BLaER1 treated with 17β-estradiol and CSF1 and Interleukin-3, amounts not matched to agents 10 nM and 100 nM (cell line): ENCODE data around the gene PXYLP1.
A peak's percentile ranks its signal among the peaks of the same experiment; 100 is the strongest.

Source experiments
- H3K27ac ChIP-seq, 11 experiments: shearing (Covaris generic); formaldehyde crosslinking; 2 replicates each; pipeline ENCODE4 v1.8.1; 2022
- H3K27me3 ChIP-seq, 11 experiments: shearing (Covaris generic); formaldehyde crosslinking; 2 replicates each; pipeline ENCODE4 v1.8.1; 2022
- H3K36me3 ChIP-seq, 11 experiments: shearing (Covaris generic); formaldehyde crosslinking; 2 replicates each; pipeline ENCODE4 v1.8.1; 2022
- H3K4me1 ChIP-seq, 10 experiments: shearing (Covaris generic); formaldehyde crosslinking; 2 replicates each; pipeline ENCODE4 v1.8.1; 2022
- H3K4me2 ChIP-seq, 11 experiments: shearing (Covaris generic); formaldehyde crosslinking; 2 replicates each; pipeline ENCODE4 v1.8.1; 2022
- H3K4me3 ChIP-seq, 10 experiments: shearing (Covaris generic); formaldehyde crosslinking; 2 replicates each; pipeline ENCODE4 v1.8.1; 2022
- H3K9ac ChIP-seq, 11 experiments: shearing (Covaris generic); formaldehyde crosslinking; 2 replicates each; pipeline ENCODE4 v1.8.1; 2022
- H3K9me3 ChIP-seq, 11 experiments: shearing (Covaris generic); formaldehyde crosslinking; replicated peaks in 1 of 11; 2 replicates each; pipeline ENCODE4 v1.8.1; 2022
- H4K20me1 ChIP-seq, 11 experiments: shearing (Covaris generic); formaldehyde crosslinking; 2 replicates each; pipeline ENCODE4 v1.8.1; 2022
- Cebpa-rat ChIP-seq, 11 experiments: shearing (Covaris generic); IDR thresholded peaks; 2 replicates each; pipeline ENCODE4 v1.8.1; 2022

Gene PXYLP1

DNA sequence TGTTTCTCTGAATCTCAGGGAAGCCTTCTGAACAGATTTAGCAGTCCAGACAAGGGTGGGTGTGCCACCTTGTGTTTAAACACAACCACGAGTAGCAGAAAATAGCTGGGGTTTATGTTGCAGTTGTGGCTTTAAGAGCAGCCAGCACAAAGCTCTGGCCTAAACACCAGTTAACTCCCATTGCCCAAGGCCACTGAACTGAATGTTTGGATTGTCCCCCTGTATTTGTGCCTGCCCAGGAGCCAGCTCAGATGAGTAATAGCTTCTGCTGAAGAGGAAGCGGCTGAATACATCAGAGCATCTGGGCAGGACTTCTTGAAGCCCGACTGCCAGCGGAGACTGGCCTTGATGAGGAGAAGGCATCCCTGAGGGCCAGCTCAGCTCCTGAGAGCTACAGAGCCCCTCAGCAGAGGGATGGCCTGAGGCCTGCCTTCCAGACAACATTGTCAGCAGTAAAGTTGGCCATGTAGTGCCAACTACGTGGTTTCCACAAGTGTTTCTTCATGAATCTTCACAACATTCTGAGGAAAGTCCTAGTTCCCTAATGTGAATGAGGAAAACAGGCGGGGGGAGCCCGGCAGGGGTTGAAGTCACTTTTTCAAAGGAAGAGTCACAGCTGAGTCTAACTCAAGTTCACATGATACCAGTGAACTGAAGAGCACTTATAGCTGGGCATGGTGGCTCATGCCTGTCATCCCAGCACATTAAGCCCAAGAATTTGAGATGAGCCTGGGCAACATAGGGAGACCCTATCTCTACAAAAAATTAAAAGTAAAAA, 70.9 kb downstream of the PXYLP1 start:
- Histone ChIP-seq H3K4me2 (peak overlapping the region in 2 of 11 experiments; percentile 33 to 67; a peak in 4 of 22 replicates), H3K27me3 (no peaks in the 10 kb centered on the region), H3K9me3 (no peaks in the 10 kb centered on the region), H3K36me3 (no peaks in the 10 kb centered on the region), H3K4me1 (peaks cover 0 to 20% (median 0%) of the 10 kb centered on the region in 10 experiments; a peak in 6 of 20 replicates), H3K9ac (peak overlapping the region in 5 of 11 experiments; percentile 13 to 30 (median 15); a peak in 3 of 22 replicates), H3K27ac (peak overlapping the region in 2 of 11 experiments; percentile 8 to 55; a peak in 4 of 22 replicates), H3K4me3 (no peak overlapping the region), H4K20me1 (no peaks in the 10 kb centered on the region)
- TF ChIP-seq Cebpa-rat (IDR thresholded peaks at IDR 0.05), result no peak

DNA sequence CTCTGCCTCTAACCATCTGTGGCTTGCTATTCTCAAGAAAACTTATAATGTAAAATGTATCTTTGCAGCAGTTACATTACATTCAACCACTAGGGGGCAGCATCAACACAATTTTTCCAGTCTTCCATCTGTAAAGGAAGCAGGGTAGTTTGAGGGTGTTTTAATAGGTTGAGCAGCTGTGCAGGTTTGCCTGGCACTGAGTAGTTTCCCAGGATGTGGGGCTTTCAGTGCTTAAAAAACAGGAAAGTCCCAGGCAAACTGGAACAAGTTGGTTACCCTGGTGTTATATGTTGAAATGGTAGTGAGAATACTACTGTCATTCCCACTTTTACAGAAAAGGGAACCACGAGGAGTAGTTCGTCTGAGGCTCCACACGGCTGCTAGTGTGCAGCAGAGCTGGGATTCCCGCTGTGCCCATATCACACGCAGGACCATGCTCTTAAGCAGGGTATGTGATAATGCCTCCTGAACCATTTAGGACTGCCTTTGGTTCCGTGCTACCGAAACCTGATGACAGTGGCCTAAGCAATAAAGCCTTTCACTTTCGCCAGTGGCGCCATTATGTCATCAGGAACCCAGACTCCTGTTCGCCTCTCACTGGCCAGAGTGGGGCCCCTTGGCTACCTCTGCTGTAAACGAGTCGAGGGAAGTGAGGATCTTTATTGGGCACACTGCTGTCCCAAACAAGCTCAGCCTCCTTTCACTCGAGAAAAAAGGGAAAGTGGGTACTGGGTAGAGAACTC, 72.0 kb downstream of the PXYLP1 start:
- no peak overlapping the region for H3K27ac ChIP-seq
- TF ChIP-seq Cebpa-rat (IDR thresholded peaks at IDR 0.05), result no peak
- 0 out of 22 replicates have a peak overlapping the region, but pooled peaks of 1 of the 11 experiments have one; percentile 33 for H3K4me2 ChIP-seq

DNA sequence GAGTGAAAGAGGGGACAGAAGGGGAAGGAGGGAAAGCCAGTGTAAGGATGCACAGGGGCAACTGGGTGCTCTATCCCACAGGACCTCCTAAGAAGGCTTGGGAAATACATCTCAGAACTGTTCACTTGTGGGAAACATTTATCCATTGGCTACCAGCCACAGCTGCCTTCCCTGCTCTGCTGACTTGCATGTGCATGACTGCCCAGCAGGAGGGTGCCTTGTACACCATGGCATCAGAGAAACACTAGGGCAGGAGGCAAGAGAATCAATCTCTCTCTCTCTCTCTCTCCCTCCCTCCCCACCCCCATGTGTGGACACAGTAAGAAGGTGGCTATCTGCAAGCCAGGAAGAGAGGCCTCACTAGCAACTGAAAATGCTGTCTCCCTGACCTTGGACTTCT, 73.8 kb downstream of the PXYLP1 start:
- Histone ChIP-seq H3K27ac (no peak overlapping the region), H3K36me3 (no peaks in the 10 kb centered on the region), H3K4me1 (peaks cover 0 to 20% (median 0%) of the 10 kb centered on the region in 10 experiments; a peak in 6 of 20 replicates), H3K9ac (no peak overlapping the region), H3K27me3 (no peaks in the 10 kb centered on the region), H3K9me3 (no peaks in the 10 kb centered on the region), H4K20me1 (no peaks in the 10 kb centered on the region), H3K4me2 (no peak overlapping the region), H3K4me3 (no peak overlapping the region)
- no peak for TF ChIP-seq Cebpa-rat (IDR thresholded peaks at IDR 0.05)

More for the DNA sequence above, 72.0 kb downstream of the PXYLP1 start:
- no peaks in the 10 kb centered on the region for H4K20me1 ChIP-seq
- 0 out of 22 replicates have a peak overlapping the region, but pooled peaks of 1 of the 11 experiments have one; percentile 20 for H3K9ac ChIP-seq
- H3K9me3 ChIP-seq, result no peaks in the 10 kb centered on the region
- no peak overlapping the region for H3K4me3 ChIP-seq
- no peaks in the 10 kb centered on the region for H3K27me3 ChIP-seq
- H3K4me1 ChIP-seq, result peaks cover 0 to 20% (median 0%) of the 10 kb centered on the region in 10 experiments; a peak in 6 of 20 replicates
- H3K36me3 ChIP-seq, result no peaks in the 10 kb centered on the region

DNA sequence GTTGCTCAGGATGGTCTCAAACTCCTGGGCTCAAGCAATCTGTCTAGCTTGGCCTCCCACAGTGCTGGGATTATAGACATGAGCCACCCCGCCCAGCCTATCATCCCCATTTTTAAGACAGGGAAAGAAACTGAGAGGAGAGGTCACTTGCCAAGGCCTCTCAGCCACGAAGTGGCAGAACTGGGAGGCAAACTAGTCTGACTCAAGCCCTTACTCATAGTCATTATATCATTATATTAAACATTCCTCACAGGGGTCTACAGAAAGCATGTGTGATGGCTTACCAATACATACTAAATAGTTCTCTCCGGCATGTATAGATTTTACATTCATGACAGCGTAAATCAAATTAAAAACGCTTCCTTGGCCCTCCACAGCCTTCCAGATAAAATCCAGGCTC, 74.7 kb downstream of the PXYLP1 start:
- no peak overlapping the region for H3K4me2 ChIP-seq
- no peak overlapping the region for H3K9ac ChIP-seq
- H3K27me3 ChIP-seq, result no peaks in the 10 kb centered on the region
- no peak for TF ChIP-seq Cebpa-rat (IDR thresholded peaks at IDR 0.05)
- no peaks in the 10 kb centered on the region for H3K9me3 ChIP-seq
- no peaks in the 10 kb centered on the region for H4K20me1 ChIP-seq
- H3K4me3 ChIP-seq, result no peak overlapping the region
- H3K27ac ChIP-seq, result no peak overlapping the region
- H3K36me3 ChIP-seq, result no peaks in the 10 kb centered on the region
- H3K4me1 ChIP-seq, result peaks cover 5 to 26% (median 6%) of the 10 kb centered on the region in 10 experiments

DNA sequence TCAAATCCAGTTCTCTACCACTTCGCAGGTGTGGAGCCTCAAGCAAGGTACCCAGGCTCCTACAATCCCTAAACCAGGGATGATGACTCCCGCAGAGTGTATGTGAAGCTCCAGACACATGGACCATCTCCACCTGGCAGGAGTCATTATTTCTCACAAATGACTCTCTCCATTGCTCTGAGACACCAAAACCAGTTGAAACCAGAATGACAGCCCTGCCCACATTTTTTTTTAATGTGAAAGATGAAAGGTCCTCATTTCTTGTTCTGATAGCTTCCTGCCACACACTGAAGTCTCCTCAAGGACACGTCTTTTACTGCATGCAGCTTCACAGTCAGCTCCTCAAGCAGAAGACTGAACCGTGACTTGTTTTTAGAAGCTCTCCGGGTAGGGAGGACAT, 75.3 kb downstream of the PXYLP1 start:
- Histone ChIP-seq H3K9ac (no peak overlapping the region), H3K9me3 (no peaks in the 10 kb centered on the region), H3K27me3 (no peaks in the 10 kb centered on the region), H3K4me1 (peaks cover 6 to 26% (median 8%) of the 10 kb centered on the region in 10 experiments), H3K4me2 (no peak overlapping the region), H4K20me1 (no peaks in the 10 kb centered on the region), H3K27ac (no peak overlapping the region), H3K36me3 (no peaks in the 10 kb centered on the region), H3K4me3 (no peak overlapping the region)
- TF ChIP-seq Cebpa-rat (IDR thresholded peaks at IDR 0.05), result no peak

DNA sequence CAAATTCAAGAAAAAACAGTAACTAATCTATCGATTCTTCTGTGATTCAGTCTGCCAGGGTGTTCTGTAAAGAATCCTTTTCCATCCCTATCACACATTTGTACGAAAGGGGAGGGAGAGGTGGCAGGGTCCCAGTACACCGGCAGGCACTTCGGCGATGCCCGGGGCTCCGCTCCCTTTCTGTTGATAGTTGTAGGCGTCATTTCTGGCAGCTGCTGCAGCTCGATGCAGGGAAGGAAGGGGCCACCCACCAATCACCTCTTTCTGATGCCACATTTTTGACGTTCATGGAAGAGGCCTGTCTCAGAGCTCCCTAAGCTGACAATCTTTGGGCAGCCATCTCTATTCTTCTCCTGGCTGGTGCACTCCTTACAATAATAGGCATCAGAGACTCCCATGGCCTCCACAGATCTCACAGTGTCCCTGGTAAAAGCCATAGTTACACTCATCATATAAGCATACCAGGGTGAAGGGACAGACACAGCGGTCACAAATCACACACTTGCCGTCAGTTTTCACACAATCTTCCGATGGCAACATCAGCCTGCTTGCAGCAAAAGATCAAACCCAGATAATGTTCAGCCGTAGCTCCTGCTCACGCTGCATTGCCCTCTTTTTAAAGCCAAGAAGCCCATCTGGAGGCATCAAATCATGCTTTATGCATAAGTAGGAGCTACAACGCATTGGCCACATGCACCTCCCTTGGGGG, 75.9 kb downstream of the PXYLP1 start:
- TF ChIP-seq Cebpa-rat (IDR thresholded peaks at IDR 0.05), result no peak
- H3K9me3 ChIP-seq, result no peaks in the 10 kb centered on the region
- peaks cover 12 to 26% (median 14%) of the 10 kb centered on the region in 10 experiments for H3K4me1 ChIP-seq
- no peak overlapping the region for H3K27ac ChIP-seq
- no peaks in the 10 kb centered on the region for H3K36me3 ChIP-seq
- no peak overlapping the region for H3K4me3 ChIP-seq
- no peaks in the 10 kb centered on the region for H3K27me3 ChIP-seq
- no peak overlapping the region for H3K9ac ChIP-seq
- no peak overlapping the region for H3K4me2 ChIP-seq
- H4K20me1 ChIP-seq, result no peaks in the 10 kb centered on the region

DNA sequence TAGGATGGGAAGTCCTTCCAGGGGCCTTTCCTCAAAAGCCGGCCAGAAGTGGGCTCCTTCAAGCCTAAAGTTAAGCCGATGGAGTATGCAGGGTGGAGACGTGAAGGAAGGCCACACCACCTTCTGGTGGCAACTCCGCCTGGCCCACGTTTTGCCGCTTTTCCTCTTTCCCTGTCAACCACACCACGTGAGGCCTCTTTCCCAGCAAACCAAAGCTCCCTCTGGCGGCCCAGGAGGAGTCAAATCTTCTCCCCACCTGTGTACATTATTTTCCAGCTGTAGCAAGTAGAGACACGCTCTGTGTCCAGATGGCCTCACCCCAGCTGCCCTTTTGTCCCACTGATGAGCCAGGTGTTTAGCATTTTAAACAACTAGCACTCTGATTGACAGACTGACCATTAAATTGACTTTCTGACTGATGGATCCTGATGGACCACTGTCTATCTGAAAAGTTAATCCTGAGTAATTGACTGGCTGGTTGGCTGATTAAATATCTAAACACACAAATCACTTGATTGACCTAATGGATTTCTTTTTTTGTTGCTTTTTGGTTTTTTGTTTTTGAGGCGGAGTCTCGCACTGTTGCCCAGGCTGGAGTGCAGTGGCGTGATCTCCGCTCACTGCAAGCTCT, 77.1 kb downstream of the PXYLP1 start:
- Histone ChIP-seq H3K27me3 (no peaks in the 10 kb centered on the region), H3K4me1 (peaks cover 15 to 18% (median 16%) of the 10 kb centered on the region in 10 experiments), H3K9me3 (no peaks in the 10 kb centered on the region), H3K36me3 (no peaks in the 10 kb centered on the region), H4K20me1 (no peaks in the 10 kb centered on the region), H3K9ac (no peak overlapping the region), H3K4me2 (no peak overlapping the region), H3K4me3 (no peak overlapping the region), H3K27ac (no peak overlapping the region)
- no peak for TF ChIP-seq Cebpa-rat (IDR thresholded peaks at IDR 0.05)

DNA sequence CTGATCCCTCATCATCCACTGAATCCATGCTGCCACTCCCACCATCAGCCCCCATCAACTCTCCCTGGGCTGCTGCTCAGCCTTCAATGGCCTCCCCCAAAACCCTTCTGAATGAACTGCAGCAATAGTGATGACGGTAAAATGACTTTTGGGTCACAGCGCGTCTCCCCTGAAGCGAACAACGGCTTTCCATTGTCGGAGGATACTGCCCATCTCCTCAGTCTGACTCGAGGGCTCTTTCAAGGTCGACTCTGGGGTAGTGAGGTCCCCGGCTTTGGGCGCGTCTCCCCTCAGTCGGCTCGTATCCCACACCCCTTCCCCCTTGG, 79.5 kb downstream of the PXYLP1 start:
- H3K27me3 ChIP-seq, result no peaks in the 10 kb centered on the region
- H3K9me3 ChIP-seq, result no peaks in the 10 kb centered on the region
- H3K27ac ChIP-seq, result peak overlapping the region; percentile 66 to 84 (median 75); a peak in 21 of 22 replicates

More for the DNA sequence above, 79.5 kb downstream of the PXYLP1 start:
- Histone ChIP-seq H3K9ac (peak overlapping the region; percentile 59 to 81 (median 75)), H3K4me3 (peak overlapping the region; percentile 62 to 80 (median 72)), H3K4me2 (peak overlapping the region; percentile 80 to 97 (median 89)), H4K20me1 (no peaks in the 10 kb centered on the region), H3K36me3 (no peaks in the 10 kb centered on the region), H3K4me1 (peaks cover 11 to 18% (median 15%) of the 10 kb centered on the region in 10 experiments)
- no peak for TF ChIP-seq Cebpa-rat (IDR thresholded peaks at IDR 0.05)
